ENCODE results near the gene TRMT61A.
A peak's percentile ranks its signal among the peaks of the same experiment; 100 is the strongest.

The TRMT61A gene

DNA sequence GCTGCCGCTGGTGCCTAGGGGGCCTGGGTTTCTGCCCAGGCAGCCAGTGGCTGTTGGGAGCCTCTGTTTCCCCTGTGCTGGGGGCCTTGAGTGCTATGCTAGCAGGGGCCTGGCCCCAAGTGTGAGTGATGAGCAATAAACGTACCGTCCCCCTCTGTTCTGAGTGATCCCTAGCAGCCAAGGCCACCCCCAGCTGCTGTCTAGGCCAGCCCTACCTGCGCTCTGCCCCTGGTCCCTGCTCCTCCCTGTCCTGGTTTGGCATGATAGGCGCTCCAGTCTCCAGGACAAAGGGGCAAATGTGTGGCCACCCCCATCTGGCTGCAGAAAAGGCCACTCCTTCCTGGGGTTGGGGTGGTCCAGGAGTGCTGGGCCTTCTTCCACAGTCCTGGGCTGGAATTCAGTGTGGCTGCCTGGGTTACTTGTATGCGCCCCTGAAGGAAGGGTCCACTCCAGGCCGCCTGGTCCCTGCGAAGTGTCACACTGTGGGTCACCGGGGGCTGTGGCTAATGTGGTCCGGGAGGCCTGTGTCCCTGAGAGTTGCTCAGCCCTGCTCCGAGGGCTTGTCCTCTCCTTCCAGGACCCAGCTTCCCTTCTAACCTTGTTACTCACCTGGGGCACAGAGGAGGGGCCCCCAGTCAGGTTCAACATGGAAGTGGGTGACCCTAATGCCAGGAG, 7.0 kb downstream of the TRMT61A start:
- no peak for DNase-seq

DNA sequence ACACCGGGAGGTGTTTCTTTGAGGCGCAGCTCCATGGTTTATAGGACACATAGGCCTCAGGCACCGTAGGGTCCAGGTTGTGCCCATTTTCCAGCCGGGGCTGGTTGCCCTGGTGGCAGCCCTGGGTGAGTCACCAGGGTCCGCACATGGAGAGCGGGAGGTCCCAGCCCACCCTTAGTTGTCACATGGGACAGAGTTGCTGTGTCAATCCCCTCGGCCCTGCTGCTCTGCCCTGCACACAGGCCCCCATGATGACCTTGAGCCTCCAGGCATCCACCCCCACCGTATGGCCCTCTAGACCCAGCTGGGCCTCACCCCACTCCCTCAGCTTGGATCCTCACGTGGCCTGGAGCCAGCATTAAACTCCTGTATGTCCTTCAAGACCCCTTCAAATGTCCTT, 7.7 kb downstream of the TRMT61A start:
- DNase-seq, result no peak

DNA sequence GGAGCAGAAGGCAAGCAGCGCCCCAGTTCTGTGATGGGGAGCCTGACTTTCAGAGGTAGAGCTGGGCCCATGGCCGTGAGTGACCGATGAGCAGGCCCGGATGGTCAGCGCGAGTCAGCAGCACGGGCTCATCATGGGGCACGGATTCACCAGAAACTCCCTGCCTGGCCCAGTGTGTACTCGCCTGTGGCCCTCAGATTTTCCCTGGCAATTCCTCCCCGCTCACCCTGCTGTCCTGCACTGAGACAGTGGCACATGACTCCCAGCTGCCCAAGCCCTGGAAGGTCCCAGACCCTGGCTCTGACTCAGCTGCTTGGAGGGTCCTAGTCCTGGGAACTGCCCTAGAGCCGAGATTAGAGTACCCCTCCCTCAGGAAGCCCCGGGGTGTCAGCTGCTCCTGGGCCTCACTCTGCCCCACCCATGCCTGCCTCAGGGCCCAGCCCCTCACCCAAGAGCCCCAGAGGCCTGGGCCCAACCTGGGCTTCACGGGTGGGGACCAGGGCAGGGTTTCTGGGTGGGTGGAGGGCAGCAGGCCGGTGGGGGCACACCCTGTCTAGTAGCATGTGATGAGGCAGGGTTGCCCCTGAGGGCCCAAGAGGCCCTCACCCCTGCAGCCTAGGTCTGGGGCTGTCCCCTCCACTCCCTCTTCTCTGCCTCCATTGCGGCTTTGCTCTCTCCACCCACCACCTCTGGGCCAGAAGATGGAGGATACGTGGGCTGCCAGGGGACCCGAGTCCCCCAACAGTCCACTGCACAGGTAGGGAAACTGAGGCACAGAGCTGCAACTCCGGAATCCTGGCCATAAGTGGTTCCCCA, 8.4 kb downstream of the TRMT61A start:
- DNase-seq, result no peak

DNA sequence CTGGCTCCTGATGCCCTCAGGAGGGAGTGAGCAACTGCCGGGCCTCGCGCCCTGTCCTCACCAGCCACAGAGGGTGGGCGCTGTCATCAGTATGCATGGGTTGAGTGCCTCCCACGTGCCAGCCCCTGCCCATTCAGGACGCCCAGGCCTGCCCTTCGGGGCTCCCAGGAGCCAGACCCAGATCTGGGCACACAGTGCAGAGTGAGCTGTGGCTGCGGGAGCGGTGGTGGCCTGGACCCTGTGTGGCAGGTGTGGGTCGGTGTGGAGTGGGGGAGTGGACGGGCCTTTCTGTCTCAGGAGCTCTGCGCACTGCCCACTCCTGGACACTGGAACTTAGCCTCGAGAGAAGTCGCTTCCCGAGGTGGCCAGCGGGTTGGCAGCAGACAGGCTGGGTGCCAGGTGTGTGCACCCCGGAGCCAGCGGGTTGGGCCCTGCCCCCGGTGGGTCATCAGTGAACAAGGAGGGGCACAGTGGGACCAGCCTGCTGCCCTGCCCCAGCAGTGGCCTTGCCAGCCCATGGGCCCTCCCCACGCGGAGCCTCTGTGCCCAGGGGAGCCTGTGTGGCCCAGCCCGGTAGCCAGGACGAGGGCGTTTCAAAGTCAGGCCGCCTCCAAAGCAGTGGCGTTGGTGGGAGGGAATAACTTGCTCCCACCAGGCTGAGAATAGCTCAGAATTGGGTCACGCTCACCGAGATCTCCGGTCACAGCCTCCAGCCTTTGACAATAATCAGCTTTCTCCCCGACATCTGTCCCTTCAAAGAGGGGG, 9.5 kb downstream of the TRMT61A start:
- no peak for DNase-seq

DNA sequence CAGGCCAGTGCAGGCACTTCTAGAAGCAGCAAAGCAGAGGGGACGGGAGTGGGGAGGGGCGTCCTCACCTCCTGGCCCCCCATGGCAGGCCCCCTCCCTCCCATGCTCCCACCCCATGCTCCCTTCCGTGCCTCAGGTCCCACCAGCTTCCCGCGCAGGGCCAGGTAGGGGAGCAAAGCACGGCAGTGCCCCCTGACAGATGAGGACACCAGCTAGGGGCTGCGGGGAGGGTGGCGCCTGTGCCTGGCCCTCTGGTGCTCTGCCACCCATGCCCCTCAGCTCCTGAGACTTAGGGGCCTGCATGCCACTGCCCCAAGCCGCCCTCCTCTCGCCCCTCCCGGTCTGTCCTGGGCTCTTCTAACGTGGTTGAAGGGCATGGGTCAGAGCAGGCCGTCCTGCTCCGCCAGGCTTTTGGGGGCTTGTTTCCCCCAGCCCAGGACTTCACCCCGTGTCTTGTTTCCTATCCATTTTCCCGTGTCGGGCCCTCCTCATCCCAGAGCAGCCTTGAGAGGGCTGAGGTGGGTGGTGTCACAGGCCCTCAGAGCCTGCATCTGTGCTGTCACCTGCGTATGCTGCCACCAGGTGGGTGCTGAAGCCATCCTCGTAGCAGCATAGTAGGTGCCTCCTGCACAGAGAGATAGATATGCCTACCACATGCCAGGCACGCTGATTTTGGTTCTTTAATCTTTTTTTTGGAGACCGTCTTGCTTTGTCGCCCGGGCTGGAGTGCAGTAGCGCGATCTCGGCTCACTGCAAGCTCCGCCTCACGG, 10.2 kb downstream of the TRMT61A start:
- DNase-seq, result no peak

DNA sequence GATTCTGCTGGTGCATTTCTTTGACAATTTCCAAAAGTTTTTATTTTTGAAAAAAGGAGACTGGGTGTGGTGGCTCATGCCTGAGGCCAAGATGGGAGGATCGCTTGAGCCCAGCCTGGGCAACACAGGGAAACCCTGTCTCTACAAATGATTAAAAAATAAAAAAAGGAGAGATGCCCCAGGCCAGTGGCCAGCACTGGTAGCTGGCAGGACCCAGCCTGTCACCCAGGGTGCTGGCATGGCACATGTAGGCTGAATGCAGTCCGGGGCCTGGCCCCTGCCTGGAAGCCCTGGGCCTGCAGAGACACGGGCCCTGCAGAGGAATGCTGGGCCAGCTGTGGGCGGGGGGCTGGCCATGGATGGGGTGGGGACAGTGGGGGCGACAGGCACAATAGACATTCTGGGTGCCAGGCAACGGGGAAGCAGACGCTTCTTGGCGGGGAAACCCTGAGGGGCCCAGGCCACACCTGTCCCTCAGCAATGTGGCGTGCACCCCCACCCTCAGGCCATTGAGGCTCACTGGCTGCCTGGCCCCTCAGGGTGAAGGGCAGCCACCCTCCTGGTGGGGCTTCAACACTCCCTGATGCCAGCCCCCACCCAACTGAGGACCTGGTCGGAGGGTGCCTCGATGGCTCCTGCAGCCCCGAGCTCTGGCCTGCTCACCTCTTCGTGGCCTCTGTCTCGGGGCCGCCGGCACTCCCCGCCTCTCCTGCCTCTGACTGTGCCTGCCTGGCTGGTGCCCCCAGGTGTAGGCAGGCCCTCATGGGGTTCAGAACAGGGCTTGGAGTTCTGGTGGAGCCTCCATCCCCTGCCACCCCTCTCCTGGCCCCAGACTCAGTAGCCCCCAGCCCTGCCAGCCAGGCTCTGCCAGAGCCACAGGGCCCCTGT, 12.1 kb downstream of the TRMT61A start:
- no peak for DNase-seq

DNA sequence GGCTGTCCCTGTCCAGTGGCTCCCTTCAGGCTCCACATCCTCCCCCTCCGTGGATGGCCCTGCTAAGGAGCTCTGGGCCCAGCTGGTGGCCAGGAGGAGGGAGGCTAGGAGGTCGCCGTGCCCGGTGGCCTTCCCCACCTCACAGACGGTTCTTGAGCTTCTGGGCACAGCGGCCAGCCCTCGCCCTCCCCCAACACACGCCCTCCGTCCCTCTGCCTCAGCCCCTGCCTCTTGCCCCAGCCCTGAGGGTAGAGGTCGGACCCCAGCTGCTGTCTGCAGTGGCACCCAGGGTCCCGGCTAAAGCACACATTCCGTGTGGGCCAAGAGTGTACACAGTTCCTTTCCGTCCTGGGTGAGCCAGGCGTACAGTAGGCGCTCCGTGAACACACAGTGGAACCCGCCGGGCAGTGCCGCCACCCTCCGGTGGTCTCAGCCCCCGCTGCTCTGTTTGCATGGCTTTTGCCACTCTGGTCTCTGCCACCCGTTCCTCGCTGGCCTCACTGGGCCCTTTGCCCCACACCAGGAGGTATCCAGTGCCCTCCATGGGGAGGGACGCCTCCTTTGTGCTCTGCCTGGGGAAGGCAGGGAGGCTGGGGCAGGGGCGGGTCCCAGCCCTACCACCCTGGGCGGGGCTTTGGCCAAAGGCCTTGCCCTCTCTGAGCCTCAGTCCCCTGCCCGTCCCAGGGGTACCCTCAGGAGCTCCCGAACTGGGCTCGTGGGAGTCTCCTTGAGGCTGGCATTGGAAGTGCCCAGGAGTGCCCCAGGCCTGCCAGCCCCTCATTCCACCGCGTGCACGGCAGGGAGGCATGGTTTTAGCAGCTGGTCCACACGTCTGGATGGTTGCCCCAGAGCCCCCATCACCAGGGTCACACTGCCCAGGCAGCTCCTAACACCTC, 13.0 kb downstream of the TRMT61A start:
- no peak for DNase-seq

DNA sequence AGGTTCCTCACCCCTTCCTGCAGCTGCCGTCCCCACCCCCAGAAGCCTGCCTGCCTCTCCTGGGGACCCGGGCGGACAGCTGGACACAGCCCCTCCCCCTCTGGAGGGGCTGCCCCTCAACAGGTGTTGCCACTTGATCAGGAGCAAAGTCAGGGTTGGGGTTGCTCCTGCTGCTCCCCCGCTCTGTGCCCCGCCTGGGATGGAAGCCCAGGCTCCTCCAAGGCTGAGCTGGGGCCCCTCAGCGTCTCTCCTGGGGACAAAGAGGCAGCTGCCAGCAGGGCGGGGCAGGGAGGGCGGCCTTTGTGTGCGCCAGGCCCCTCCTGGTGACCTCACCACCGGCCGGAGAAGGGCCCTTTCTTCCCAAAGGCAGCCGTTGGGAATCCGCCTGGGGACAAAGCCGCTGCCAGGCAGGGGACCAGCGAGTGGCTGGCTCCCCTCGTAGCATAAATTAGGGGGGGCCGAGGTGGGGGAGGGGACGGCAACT, 13.7 kb downstream of the TRMT61A start:
- DNase-seq, result no peak

DNA sequence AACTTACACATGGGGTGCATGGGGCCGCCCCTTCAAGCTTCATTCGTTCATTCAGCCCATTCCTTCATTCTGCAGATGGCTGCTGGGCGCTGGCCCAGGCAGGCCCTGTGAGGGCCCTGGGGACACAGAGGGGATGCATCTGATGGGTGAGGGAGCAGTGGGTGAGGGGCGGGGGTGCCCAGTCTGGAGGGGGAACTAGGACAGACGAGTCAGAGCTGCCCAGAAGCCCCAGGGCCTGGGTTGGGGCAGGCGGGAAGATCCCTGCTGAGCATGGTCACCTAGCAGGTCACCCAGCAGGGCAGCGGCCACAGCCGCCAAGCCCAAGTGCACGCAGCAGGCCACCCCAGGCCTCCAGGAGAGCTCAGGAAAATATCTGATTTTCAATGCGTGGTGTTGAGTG, 14.1 kb downstream of the TRMT61A start:
- no peak for DNase-seq

DNA sequence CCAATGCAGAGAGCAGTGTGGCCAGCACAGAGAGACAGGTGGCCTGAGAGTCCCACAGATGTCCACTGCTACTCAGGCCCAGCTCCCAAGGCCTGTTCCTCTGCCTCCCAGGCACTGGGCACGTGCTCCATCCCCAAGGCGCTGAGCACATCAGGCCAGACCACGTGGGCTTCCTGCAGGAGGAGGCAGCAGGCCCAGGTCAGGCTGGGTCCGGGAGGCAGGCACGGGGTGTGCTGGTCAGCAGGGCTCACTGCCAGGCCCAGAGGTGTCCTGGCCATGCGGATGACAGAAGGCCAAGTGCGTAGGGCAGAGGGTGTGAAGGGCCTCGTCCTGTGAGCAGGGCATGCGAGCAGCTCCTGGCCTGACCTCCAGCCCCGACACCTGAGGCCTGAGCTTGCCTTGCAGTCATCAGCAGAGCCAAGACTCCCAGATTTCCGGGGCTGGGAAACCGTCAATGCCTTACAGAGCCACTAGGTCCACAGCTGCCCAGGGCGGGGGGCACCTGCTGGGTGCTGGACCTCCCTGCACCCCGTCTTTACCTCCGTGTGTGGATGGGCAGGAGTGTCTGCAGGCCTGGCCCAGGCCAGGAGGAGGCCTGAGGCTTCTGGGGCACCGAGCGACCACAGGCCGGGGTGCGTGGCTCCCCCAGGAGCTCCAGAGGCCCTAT, 14.9 kb downstream of the TRMT61A start:
- no peak for DNase-seq

DNA sequence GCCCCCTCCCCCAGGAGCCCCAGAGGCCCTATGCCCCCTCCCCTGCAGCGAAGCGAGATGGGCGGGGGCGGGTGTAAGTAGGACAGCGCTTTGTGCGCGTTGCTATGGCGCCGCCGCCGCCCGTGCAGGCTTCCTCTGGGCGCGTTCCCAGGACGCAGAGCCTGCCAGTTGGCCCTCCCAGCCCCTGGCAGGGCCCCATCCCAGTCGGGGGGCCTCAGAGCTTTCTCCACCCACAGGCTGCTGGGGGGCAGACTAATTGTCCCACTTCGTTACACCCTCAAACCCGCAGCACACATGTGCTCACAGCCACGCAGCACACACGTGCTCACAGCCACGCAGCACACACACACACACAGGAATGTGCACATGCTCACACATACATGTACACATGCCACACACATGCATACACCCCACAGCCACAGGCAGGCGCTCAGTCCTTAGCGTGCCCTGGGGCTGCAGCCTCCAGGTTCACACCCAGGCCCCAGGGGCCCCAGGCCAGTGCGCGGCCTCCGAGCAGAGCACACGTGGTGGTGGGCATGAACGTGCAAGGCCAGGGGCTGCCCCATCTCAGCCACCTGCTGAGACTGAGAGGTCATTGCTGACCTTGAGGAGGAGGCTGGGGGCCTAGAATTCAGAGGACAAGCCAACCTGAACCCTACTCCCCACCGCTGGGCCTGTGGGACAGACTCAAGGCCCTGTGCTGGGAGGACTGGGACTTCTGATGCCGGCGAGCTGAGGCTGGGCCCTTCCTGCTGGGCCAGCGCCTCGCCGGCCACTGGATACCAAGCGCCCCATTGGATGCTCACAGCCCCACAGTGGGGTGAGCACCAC, 15.6 kb downstream of the TRMT61A start:
- DNase-seq, result no peak

DNA sequence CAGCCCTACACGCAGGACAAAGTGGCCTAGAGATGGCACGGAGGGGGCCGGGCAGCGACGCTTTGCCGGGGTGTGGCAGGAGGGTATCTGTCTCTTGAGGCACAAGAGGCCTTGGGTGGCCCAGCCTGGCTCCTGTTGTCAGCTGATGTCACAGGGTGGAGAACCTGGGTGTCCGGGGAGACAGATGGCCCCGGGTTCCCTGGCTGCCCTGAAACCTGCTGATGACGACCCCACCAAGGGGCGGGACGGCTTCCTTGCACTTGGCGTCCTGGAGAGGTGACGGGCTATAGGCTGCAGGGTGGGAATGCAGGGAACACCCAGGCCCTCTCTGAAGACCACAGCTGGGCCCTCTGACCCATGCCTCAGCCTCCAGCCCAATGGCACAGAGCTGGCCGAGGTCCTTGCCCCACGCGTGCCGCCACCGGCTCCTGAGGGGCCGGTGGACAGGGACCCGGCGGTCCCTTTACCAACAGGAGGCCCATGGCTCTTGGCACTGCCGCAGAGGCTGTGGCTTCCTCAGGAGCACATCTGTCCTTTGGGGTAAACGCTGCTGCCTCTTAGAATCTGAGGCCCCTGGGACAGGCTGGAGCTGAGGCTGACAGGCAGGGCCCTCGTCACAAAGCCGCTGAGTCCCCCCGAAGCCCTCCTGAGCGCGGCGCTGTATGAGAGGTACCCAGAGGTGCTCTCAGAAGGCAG, 16.4 kb downstream of the TRMT61A start:
- no peak for DNase-seq

DNA sequence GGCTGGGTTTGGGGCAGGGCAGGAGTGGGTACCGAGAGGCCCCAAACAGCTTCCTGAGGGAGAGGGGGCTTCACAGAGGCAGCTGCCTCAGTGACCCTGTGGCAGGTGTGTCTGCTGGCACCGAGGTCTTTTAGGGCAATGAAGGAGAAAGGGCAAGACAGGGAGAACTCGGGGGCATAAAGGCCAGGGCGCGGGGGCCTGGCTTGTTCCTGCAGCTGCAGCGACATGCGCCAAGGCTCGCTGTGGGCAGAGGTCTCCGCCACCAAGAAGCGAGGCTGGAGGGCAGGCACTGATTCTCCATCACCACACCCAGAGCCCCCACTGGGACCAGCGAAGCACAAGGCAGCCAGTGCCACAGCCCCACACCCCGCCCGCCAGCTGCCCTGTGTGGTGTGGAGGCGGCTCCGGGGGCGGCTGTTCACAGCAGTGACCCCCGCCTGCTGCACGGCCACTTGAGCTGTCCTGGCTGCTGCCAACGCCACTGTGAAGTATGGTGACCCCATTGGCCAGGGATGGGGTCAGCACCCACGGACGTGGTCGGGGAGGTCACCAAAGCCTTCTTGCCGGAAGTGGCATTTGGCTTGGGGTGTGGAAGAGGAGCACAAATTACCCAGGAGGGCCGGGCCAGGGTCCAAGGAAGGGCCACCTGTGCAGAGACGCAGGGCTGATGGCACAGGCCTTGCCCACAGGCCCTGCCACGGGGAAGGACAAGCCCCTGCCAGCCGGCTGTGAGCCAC, 17.1 kb downstream of the TRMT61A start:
- no peak for DNase-seq

DNA sequence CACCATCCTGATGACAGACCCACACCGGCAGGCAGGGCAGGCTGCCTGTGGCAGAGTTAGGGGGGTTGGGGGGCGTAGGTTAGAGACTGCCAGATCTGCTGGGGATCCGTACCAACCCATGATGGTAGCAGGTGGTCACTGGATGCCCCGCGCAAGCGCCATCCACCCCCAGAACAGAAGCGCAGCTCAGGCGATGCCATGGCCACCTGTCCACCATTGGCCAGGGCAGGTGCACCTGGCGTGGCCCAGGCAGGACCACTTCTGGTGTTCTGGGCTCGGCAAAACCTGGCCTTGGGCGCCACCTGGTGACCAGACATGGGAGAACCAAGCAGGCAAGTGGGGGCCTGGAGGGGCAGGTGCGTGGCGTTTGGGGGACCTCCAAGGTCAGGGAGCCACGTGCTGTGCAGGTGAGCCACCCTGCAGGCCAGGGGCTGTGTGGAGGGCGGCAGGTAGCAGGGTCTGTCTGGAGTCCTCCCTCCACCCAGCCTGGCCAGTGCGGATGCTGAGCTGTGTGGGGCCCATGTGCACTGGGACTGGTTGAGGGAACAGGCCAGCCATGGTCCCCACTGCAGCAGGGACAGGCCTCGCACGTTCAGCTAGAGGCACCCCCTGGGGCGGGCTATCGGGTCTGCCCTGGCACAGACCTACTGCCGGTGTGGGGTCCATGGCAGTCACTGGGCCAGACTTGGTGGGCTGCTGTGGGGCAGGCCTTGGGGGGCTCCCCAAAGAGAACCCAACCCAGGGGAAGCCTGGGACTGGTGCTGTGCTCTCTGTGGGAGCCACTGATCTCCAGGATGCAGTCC, 17.9 kb downstream of the TRMT61A start:
- DNase-seq, result peak; percentile 66

DNA sequence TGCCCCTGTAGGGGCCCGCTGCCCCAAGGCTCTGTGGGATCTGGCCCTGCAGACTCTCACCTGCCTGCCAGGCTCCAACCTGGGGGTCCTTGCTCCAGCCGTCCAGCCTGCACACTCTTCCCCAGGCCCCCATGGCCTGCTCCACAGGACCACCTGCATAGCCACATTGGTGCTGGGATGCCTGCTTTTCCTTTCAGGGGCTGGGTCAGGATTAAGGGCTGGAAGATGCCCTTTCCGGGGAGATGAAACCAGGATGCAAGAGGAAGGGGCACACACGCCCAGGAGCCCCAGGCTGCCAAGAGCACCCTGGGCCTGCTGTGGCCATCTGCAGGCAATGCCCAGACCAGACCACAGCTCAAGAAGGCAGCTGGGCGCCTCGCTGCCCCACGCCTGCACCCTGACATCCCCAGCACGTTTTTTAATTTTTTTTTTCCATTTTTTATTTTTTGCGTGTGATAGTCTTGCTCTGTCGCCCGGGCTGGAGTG, 18.5 kb downstream of the TRMT61A start:
- DNase-seq, result no peak

DNA sequence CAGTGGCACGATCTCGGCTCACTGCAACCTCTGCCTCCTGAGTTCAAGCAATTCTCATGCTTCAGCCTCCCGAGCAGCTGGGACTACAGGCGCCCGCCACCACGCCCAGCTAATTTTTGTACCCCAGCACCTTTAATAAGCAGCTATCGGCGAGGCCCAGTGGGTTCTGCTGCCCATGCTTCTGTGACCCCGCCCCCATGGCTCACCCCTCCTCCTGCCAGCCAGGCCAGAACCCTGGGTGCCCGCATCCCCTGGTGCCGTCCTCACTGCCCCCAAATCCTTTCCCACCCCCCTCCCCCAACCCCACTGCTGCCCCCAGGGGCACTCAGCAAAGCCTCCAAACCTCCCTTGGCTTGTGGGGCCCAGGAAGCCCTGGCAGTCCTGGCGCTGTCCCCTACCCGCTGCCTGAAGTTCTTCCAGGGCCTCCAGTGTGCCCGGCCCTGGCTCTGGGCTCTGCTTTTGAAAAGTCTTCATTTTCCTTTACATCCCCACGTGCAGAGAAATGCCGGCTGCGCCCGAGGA, 19.0 kb downstream of the TRMT61A start:
- DNase-seq, result no peak
